Embryonic facial prominence (tissue), 1 donor: ENCODE results near the gene CACNA1E.

Experiments used
- DNase-seq: peaks from one replicate; pipeline ENCODE4 v3.0.0-alpha.2; 2016; ENCODE audit errors: extremely low spot score

The CACNA1E gene

DNA sequence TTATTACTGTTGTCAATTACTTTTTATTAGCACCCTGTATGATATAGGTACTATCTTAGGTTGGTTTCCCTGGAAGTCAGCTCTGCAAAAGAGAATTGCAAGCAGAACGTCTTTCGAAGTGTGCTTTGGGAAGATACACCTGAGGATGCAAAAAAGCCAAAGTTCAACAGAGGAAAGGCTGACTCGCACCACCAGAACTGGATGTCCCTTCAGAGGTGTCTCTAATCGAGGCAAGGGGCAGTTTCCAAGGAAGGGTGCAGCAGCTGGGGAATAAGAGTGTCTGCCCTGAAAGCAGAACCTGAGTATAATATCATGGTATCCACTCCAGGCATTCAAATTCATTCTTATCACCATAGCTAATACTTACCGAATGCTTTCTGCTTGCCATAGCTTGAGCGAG lies 149.6 kb downstream of the CACNA1E start:
- DNase-seq: no peak

DNA sequence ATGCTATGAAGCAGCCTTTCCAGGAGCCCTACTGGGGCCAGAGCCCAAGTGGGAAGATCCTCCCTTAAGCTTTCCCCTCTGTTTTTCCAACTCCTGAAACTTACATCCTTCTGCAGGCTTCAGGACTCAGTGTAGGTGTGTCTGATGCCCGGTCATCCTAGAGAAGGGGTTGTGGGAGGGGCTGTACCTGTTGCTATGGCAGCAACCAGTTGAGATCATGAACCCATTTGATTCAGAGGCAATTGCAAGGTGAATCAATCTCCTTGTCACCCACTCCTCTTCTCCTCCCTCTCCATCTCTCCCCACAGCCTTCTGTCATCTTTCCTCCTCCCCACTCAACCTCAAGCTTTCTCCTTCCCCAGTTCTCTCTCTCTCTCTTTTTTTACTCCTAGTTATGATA lies 151.8 kb downstream of the CACNA1E start:
- DNase-seq: no peak

DNA sequence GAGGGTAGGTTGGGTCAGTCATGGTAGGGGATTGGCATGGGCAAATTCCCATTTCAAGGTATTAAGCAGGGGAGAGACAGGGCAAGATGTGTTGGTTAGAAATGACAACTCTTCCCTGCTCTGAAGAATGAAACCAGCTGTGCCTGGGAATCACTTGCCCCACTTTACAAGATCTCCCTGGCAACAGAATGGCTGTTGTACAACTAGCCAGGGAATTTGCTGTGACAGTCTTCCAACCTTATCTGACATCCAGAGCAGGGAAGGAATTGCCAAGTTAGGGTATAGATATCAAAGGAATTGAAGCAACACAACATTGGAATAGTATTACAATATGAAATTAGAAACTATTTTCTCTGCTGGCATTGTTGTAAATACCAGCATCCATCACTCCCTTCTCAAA lies 154.7 kb downstream of the CACNA1E start:
- DNase-seq: no peak

DNA sequence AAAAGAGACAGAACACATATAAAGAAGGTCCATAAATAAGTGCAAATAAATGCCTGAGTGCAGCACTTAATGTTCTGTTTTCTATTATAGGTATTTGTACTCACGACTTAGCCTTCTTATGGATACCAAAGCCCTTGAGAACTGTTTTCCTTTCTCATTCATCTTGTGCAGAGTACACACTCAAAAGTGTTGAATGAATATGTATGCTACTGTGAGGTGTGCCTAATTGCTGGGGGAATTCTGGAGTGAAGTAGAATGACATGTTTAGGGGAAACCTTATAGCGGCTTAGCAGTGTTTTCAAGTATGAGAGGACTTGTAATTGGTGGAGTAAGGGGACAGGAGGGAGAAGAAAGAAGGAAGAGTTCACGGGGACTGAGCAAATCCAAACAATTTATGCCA lies 157.6 kb downstream of the CACNA1E start:
- DNase-seq: no peak

DNA sequence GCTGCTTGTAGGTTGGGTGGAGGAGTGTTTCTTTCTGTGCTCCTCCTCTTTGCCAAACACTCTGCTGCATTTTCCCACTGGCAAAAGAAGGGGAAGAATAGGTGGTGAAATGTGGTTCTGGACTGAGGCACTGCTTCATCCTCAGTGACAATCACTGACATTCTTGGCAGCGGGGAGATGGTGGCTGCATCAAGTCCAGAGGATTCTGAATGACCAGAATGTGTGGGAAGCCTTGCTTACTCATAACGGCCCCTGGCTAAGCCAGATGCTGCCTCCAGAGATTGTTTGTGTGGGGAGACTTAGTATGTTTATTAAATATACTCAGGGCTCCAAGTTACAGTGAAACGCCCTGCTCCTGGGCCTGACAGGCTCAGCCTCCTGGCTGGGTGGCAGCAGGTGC lies 160.3 kb downstream of the CACNA1E start:
- no peak for DNase-seq

DNA sequence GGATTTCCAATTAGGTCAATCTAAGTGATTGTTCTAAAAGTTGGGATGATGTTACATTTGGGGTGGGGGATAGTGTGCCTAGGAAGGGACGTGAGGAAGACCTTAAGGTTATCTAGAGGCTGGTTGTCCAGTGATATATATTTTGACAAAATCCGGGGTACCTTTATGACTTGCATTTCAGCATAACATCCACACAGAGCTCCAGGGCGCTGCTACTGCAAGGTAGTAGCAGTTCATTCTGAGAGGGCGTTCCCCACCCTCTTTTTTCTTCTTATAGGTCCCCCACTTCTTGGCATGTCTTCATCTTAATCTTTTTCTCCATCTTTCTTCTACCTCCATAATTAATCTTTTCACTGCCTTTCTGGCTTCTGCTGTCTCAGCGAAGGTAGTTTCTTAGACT lies 161.9 kb downstream of the CACNA1E start:
- no peak for DNase-seq

DNA sequence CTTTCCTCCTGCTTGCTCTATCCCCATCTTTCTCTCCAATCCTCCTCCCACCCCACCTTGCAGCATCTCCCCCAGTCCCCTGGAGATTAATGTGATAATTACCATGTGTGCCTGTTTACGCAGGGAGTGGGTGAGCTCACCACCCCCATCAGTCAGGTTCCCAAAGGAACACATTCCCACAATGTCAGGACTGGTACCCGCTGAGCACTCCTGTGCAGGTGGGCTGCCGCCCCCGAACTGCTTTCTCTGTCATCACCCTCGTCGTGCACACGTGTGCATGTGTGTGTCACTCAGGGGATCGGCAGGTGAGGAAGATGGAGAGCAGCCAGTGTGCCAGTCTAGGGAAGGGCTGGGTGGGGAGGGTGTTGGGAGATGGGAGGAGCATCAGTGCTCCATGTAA lies 163.4 kb downstream of the CACNA1E start:
- DNase-seq: no peak

DNA sequence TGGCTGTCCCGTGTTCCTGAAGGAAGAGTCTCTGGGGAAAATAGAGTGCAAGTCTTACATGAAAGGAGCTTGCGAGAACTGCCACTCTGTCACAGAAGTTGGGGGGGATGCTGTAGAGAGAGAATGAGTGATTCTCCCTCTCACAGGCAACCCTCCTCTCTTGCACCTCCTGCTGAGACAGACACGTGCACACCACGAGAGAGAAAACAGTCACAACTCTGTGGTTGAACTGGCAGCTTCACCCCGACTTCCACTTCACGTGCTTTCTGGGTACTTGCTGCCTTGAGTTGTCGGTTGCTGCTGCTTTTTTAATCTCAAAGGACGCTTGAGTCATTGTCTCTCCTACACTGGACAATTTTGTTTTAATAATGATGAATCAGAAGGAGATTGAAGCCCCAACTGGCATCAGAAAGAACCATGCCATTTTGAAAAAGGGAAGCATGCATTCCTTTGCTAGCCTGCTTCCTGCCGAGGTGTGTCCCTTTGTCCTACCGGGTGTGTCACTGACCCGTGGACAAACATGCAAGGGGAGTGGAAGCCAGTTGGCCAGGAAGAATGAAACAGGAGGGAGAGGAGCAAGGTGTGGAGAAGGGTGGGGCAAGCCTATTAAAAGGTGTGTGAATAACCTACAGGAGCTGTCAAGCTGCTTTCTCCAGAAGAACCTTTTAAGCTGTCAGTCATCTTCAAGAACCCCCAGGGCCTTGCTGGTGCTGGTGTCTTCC lies 164.2 kb downstream of the CACNA1E start:
- no peak for DNase-seq

DNA sequence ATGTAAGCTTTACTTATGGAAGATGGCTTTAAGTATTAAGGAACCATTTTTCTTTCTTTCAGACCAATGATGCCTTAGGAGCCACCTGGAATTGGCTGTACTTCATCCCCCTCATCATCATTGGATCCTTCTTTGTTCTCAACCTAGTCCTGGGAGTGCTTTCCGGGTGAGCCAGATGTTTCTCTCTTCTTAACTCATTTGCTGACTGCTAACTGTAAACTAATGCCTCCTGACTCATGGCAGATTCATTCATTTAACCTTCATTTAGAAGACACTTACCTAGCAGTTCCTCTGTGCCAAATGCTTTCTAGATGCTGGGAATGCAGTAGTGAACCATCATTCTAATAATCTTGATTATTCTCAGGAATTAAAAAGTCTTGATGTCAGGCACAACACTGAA lies 168.0 kb downstream of the CACNA1E start:
- DNase-seq: no peak

DNA sequence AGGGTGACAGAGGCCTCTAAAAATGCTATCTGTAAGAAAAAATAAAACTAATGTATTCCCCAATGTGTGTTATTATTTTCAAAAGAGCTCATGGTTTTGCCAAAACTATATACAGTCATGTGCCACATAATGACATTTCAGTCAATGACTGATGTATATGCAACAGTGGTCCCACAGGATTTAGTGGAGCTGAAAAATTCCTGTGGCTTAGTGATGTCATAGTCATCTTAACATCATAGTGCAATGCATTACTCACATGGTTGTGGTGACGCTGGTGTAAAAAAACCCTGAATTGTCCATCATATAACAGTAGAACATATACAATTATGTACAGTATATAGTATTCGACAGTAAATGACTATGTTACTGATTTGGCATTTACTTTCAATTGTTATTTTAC lies 172.4 kb downstream of the CACNA1E start:
- DNase-seq: no peak

DNA sequence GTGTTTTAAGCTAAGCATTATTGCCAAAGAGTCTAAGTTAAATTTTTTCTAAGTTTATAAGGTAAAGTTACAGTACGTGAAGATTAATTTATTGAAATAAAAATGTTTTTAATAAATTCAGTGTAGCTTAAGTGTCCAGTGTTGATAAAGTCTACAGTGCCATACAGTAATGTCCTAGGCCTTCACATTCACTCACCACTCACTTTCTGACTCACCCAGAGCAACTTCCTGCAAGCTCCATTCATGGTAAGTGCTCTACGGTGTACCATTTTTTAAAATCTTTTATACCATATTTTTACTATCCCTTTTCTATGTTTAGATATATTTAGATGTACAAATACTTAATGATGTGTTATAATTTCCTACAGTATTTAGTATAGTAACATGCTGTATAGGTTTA lies 173.2 kb downstream of the CACNA1E start:
- no peak for DNase-seq

DNA sequence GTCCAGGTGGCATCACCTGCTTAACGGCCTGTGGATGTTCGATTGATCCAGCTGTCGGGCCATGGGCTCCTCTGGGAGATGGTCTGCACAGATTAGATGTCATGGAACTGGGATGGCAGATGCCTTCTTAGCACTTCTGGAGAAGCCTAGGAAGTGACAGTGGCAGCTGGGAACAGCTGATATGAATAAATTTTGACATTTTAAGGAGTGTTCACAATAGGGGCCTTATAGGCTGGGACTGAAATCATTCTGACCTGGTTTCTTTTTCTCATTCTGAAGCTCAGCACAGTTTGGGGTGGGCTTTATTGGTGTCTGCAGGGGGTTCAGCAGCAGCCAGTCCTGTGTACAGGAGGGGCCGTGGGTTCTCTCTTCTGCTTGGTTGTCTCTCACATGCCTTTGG lies 175.3 kb downstream of the CACNA1E start:
- no peak for DNase-seq

DNA sequence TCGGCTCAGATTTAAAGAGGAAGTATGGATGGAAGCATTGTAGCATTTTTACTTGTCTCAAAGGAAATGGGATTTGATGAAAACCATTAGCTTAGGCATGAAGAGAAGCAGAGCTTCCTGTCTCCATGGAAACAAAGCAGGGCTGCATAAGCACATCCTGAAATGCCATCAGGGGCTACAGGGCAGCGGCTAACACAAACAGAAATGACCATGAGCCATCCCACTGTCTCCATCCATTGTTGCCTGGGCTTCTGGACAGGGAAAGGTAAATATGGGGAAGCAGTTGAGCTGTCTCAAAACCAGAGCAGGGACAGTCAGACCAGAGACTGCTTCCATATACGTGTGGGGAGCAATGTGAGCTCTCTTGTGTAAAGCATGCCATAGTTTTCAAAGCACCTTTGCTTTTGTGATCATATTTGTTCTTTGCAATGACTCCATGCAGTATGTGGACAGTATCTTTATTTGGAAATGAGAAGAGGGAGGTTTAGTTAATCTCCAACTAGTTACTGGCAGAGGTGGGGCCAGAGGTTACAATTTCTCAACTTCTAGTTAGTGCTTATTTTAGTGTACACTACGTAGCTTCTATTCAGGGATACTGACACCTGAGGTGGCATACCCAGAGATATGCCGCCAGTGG lies 176.1 kb downstream of the CACNA1E start:
- DNase-seq: no peak

DNA sequence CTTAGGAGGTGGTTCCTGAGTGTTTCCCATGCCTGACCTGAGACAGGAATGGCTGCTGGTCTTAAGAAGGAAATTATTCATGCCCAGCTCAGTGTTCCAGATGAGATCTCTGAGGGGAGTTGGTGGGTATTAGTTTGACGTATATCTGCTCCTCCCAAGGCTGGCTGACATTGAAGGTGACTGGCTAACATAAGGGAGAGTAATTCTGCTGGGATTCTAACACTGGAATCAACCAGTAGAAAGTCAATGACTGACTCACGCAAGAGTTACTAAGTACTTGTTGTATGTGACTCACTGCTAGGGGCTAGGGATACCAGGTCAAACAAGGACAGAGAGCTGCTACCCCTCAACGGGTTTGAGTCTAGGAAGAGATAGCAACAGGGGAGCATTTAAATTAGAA lies 177.3 kb downstream of the CACNA1E start:
- no peak for DNase-seq

DNA sequence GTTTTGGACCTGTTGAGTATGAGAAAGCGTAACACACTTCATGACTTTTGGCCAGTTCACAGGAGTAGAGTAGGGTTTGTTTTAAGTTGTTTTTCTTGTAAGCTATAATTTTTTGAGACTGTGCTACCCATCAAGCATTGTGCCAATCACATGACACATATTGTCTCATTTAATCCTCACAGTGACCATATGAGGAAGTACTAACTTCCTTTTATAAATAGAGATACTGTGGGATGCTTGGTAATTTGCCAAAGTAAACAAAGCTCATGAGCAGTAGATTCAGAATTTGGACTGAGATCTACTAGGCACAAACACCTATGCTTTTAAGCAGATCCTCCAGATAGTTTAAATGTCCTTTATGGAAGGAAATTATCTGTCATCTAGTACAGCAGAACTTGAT lies 178.3 kb downstream of the CACNA1E start:
- no peak for DNase-seq

DNA sequence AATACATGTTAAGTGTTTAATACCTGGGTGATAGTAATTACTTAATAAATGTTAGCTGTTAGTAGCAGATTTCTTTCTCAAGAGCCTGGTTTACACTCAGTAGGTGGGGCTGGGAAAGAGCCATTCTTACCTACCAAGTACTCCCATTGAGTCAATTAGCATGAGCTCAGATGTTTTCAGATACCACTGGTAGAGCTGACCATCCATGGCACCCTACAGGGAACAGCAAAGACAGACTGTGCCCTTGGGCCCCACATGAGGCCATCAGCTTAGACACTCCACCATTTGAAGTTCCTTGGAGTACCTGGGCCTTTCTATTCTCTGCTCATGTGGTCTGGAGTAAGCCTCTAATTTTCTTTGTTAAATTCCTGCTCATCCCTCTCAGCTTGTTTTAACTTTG lies 179.3 kb downstream of the CACNA1E start:
- no peak for DNase-seq

DNA sequence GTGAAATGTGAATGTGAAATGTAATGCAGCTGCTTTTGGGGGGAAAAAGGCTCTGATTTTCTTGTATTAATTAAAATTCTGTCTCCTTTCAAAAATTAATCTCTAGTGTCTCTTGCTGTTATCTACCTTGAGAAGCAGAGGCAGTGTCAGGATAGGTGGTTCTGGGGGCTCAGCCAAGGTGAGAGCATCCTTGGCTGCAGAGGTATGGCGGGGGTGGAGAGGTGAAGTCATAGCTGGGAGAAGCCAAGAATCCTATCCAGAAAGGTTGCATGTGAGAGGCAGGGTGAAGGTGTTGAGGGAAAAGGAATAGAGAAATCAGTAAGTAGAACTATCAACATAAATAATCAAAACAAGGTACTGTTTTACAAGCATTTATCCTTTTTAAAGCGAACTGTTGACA lies 181.2 kb downstream of the CACNA1E start:
- no peak for DNase-seq

DNA sequence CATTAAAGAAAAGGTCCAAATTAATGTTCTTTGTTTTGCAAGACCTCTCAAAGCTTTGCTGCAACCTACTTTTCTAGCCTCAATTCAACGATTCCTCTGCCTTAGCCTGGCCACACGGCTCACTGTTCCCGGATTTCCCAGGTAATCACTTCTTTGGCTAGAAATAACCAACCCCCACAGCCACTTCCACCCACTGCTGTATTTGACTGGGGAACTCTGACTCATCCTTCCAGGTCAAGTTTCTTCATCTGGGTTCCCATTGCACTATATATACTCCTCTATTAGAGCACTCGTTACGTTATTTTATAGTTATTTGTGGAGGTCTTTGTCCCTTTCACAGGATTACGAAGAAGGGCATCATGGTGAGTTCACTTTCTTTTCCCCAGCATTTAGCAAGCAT lies 185.9 kb downstream of the CACNA1E start:
- no peak for DNase-seq

DNA sequence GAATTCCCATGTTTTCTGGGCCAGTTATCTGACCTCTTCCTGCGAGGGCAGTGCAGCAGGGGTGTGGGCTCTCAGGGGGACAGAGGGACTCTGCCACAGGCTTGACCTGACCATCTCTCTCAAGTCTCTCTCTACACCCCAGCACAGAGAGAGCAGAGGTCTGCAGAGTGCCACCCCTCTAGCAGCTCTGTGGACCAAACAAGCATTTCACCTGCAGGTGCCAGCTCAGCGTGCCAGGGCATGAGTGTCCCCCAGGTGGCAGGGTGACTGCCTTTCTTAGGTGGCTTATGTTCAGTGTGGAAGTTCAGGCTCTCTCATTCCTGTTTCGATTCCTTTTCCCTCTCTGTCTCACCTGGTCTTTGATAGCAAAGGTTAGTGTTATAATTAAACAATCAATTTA lies 191.3 kb downstream of the CACNA1E start:
- DNase-seq: no peak

DNA sequence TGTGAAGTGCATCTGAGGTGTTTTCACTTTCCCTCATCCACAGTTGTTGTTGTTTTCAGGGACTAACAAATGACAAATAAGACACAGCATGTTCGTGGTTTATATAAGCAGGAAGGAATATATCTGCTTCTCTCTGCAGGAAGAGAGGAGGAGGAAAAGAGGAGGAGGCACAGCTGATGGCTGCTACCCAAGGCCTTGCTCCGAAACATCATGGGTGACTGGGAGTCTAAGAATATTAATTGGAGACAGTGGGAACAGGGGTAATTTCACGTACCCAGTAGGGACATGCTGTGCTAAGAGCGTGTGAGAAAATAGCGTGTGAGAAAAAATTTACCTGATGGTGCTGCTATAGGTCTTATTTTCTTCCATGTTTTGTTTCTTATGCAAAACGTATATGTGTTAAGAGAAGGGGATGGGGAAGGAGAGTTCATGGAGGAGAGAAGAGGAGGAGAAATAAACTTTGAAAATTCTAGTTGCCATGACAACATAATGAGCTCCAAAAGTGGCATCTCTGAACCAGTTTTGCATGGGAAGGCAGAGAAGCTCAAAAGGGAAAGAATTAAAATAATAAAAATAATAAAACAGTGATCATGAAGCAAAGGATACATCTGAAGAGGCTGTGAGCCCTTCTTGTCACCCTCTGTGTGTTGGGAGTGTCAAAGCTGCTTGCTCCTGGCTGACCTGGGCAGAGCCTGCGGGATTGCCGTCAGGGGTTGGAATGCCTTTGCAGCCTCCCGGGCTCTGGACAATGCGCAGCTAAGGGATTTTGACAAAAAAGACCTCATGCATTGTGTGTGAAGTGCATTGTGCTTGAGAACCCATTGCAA lies 192.0 kb downstream of the CACNA1E start:
- DNase-seq: no peak

DNA sequence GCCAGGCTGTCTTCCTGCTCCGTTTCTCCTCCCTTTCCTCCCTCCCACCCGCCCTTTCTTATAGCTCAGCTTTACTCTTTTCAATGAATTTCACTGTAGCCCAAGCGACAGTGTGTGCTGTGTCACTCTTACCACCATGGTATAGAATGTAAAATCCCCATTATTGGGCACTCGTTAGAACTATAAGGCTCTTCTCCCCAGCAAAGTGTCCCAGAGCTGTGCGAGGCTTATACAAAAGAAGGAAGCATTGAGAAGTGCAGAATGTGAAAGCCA lies 192.5 kb downstream of the CACNA1E start:
- no peak for DNase-seq

DNA sequence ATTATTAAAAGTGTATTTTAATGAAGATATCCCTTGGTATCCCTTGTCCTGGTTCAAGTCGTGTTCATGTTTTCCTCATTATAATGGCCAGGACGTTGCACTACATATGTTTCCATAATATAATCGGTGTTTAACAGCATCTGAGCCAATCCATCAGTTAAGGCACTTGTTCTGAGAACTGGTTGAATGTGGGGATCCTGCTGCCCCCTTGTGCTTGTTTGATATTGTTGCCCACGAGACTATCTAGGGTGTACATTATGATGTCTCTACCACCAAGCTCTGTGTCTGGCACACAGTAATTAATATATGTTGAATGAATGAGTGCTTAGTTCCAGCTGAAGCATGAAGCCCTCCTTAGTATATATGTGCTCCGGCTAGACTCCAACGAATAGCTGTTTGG lies 193.0 kb downstream of the CACNA1E start:
- DNase-seq: no peak

DNA sequence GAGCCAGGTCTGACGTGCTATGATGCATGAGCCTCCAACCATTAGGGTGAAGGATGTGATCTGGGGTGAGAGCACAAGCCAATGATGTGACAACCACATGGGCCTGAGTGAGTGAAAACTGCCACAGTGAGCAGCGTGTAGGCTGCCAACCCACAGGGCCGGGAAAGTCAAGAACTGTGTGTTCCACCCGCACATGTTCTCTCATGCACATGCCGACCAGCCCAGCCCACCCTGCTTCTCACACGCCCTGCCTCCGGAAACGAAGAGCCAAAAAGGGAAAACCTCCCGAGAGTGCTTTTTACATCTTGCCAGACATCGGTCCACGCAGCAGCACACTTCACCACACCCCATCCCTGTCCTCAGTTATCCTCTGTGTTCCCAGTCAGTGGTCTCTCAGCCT lies 197.0 kb downstream of the CACNA1E start:
- no peak for DNase-seq
